ENCODE results near the gene C11orf71.
A peak's percentile ranks its signal among the peaks of the same experiment; 100 is the strongest.

The C11orf71 gene, protein sequence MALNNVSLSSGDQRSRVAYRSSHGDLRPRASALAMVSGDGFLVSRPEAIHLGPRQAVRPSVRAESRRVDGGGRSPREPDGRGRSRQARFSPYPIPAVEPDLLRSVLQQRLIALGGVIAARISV

DNA sequence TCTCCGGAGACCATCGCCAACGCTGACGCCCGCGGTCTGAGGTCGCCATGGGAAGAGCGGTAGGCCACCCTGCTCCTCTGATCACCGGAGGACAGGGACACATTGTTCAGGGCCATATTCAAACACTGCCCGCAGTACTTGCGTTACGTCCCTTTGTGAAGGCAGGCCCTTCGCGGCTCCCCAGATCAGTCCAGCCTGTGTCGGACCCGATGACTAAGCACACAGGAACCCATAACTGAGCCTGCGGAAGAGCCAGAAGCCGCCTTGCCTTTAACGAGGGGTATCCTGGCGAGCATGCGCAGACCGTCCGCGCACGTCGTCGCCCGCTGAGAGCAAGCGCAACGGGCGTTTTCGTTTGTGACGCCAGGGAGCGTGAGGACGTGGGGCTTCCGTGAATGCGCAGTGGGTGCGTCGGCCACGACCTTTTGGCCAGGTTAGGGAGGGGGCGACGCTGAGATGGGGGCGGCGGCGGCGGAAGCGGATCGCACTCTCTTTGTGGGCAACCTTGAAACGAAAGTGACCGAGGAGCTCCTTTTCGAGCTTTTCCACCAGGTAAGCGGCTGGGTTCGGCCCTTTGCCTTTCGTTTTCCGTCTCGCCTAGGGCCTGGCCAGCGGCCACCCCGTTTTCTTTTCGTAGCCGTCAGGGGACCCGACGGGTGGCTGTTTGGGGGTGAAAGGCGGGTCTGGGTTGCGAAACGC, at the start of gene C11orf71, which contains the start of gene RBM7:
TSS of gene C11orf71 (minus strand) at position 296 of the 699 bp plus-strand sequence. CDS start at position 116, 180 bp downstream.
TSS of gene RBM7 (plus strand) at position 451 of the 699 bp plus-strand sequence. CDS start at position 457, 6 bp downstream.
- DNase-seq (ENCODE audit: low read depth in 2 of 2), result peak; percentile 96 to 98

DNA sequence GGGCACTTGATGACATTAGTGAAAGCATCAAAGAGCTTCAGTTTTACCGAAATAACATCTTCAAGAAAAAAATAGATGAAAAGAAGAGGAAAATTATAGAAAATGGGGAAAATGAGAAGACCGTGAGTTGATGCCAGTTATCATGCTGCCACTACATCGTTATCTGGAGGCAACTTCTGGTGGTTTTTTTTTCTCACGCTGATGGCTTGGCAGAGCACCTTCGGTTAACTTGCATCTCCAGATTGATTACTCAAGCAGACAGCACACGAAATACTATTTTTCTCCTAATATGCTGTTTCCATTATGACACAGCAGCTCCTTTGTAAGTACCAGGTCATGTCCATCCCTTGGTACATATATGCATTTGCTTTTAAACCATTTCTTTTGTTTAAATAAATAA, 49.5 kb upstream of the C11orf71 start:
- no peak for DNase-seq (ENCODE audit: low read depth in 2 of 2)

GRCh38 chr11:114448749-114449482, 48.6 kb upstream of the C11orf71 start:
- DNase-seq (ENCODE audit: low read depth in 2 of 2), result no peak

GRCh38 chr11:114447892-114448291, 47.6 kb upstream of the C11orf71 start:
- no peak for DNase-seq (ENCODE audit: low read depth in 2 of 2)

- DNase-seq (ENCODE audit: low read depth in 2 of 2), result no peak
Measured at GRCh38 chr11:114447444-114447843, 47.1 kb upstream of the C11orf71 start.

DNA sequence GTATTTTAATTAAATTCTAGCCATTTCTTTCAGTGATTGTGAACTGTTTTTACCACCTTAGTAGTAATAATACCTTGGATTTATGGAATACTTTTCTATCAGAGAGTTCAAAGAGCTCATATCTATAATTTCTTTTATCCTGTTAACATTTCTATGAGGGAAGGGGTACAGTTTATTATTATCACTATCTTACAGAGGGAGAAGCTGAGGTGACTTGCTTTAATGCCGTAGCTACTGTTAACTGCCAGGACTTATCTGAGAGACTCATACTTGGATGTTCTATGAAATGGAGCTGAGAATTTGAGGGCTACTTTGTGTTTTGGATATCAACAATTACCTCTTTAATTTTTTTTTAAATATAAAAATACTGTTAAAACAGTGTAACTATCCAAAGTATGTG, 42.2 kb upstream of the C11orf71 start:
- no peak for DNase-seq (ENCODE audit: low read depth in 2 of 2)

GRCh38 chr11:114441921-114442320, 41.6 kb upstream of the C11orf71 start:
- DNase-seq (ENCODE audit: low read depth in 2 of 2), result no peak

DNA sequence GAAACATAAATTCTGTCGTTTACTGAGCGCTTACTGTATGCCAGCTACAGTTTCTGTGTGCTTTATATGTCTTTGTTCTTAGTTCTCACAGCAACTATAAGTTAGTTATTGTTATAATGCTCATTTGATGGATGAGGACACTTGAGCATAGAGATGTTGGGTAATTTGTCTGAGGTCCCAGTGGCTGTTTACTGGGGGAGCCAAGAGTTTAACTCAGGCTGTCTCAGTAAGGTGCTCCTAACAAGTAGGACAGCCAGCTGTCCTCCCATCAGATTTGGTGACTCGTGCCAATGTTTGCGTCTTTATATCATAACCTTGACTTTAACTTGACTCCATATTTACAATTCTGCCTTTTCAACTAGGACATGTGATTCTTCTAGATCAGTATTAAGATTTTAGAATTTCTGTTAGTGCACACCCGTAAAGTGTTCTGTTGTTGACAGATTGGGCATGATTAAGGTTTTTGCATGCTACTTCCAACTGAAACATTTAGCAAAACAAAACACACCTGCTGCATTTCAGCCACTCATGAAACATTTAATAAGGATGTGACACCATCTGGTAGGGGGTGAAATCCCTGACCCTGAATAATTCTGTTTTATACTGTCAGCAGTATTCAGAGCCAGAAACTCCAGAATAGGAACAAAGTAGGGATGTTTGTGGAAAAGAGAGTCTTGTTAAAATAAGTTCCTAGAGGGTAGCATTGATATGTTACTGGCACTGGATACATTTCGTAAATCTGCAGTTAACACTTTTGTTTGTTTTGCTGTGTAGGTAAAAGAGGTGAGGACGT, 40.9 kb upstream of the C11orf71 start:
- no peak for DNase-seq (ENCODE audit: low read depth in 2 of 2)

- DNase-seq (ENCODE audit: low read depth in 2 of 2), result no peak
Measured at GRCh38 chr11:114440121-114440860, 40.0 kb upstream of the C11orf71 start.

DNA sequence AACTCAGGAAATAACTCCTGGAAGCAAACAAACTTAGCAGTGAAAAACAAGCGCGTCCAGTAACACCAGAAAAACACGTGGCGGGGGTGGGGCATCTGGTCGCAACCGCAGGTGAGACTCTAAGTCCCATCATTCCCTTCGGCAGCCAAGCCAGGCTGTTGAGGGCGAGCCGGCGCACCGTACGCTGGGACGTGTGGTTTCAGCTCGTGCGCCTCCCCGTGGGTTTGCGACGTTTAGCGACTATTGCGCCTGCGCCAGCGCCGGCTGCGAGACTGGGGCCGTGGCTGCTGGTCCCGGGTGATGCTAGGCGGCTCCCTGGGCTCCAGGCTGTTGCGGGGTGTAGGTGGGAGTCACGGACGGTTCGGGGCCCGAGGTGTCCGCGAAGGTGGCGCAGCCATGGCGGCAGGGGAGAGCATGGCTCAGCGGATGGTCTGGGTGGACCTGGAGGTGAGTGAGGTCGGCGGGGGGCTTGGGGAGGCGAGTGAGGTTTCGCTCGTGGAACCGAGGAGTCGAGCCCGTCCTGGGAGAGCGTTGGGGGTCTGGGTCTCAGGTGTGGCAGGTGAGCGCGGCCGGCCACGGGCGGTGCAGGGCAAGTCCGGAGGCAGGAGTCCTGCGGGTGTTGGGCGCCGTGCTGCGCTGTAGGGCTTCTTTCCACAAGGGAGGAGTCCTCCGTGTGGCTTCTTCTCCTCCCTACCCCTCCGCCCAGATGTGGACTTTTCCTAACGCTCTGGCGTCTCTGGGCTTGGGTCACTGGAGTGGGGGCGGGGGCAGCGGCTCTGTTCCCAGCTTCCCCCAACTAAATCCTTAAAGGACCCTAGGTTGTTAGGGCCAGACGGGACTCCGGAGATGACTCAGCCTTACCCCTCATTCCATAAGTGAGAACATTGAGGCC, 39.2 kb upstream of the C11orf71 start, which contains the start of gene REXO2:
TSS of gene REXO2 (plus strand) at position 239 of the 892 bp plus-strand sequence. CDS start at position 301, 62 bp downstream.
- peak; percentile 91 to 94 for DNase-seq (ENCODE audit: low read depth in 2 of 2)

DNA sequence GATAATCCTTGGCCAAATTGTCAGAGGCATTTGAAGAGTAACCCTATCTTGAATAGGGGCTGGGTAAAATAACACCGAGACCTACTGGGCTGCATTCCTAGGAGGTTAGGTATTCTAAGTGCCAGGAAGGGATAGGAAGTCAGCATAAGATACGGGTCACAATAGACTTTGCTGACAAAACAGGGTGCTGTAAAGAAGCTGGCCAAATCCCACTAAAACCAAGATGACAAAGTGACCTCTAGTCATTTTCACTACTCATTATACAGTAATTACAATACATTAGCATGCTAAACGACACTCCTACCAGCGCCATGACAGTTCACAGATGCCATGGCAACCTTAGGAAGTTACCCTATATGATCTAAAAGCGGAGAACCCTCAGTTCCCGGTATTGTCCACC, 38.0 kb upstream of the C11orf71 start:
- no peak for DNase-seq (ENCODE audit: low read depth in 2 of 2)

- no peak for DNase-seq (ENCODE audit: low read depth in 2 of 2)
Measured at GRCh38 chr11:114433376-114433775, 33.1 kb upstream of the C11orf71 start.

GRCh38 chr11:114432893-114433292, 32.6 kb upstream of the C11orf71 start:
- DNase-seq (ENCODE audit: low read depth in 2 of 2), result no peak

DNA sequence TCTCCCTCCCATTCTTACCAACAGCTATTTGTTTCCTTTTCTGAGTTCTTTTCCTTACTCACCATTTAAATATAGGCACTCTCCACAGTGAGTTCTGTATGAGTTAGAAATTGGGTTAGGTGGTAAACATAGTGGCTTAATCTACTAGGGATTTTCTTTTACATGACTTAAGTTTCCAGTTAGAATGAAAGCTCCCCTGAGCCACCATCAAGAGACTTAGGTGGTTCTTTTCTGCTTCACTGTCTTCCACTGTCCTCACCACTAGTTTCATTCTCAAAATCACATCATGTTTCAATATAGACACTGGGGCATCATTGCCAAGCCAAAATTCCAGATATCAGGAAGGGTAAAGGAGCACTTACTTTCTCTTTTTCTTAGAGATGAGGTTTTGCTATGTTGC, 30.0 kb upstream of the C11orf71 start:
- DNase-seq (ENCODE audit: low read depth in 2 of 2), result no peak

GRCh38 chr11:114426280-114426679, 26.0 kb upstream of the C11orf71 start:
- no peak for DNase-seq (ENCODE audit: low read depth in 2 of 2)

DNA sequence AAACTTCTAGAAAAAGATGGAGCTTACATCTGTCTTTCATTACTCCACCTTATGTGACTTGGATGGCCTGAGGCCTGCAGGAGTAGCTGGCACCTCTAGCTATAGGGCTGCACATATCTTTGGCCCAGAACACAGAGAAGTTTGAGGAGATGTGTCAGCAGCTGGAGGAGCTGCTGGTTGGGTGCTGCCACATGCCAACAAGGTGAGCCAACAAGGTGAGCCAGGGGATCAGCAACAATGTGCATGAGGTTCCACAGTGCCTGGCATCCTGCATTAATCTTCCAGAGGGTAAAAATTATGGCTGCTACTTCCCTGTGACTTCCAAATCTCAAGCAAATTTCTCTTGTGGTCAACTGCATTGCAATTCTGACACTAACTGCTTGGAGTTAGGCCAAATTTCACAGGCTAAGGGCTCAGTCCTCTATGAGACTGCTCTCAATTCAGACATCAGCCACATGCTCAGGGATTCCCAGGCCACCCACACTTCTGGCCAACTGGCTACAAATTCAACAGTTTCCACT, 16.2 kb upstream of the C11orf71 start:
- DNase-seq (ENCODE audit: low read depth in 2 of 2), result no peak

GRCh38 chr11:114413958-114414357, 13.6 kb upstream of the C11orf71 start:
- DNase-seq (ENCODE audit: low read depth in 2 of 2), result no peak

GRCh38 chr11:114412946-114413345, 12.6 kb upstream of the C11orf71 start:
- no peak for DNase-seq (ENCODE audit: low read depth in 2 of 2)

- no peak for DNase-seq (ENCODE audit: low read depth in 2 of 2)
Measured at GRCh38 chr11:114401311-114401710, 1.0 kb upstream of the C11orf71 start.

DNA sequence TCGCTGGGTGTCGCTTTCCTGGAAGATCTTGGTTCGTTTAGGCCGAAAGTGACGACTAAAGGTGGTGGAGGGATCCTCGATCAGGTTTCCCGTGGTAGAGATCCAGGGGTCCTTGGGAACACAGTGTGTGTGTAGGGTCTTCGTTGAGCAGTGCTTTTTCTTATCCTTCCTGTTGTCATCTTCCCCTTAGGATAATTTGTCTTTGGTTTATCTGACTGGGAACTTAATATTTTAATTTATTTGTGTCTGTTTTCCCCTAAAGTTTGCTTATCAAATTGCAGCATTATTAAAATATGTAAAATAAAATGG, 558 bp upstream of the C11orf71 start:
- no peak for DNase-seq (ENCODE audit: low read depth in 2 of 2)
